ENCODE measurements around the gene BRINP1.

The BRINP1 gene

GRCh38 chr9:119154527-119154926, 214.7 kb downstream of the BRINP1 start:
- no peak for DNase-seq (ENCODE audit: low read depth, low spot score)
- no peak overlapping the region for H3K27ac ChIP-seq

DNA sequence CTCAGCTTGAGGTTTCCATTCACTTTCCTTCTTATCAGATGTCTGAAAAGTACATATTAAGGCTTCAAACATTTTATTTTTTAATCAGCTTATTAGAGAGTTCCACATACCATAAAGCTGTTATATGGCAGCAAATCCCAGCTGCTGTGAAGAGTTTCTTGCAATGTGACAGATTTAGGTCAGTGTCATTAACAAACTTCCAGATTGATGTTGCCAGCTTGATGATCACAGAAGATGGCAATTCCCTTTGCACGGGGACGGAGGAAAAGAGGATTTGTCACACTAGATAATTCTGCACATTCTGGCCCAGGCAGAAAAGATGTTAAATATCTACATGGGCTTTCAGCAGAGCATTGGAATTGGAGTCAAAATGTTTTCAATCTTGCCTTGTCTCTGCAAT, 215.8 kb downstream of the BRINP1 start:
- no peak for DNase-seq (ENCODE audit: low read depth, low spot score)
- no peak overlapping the region for H3K27ac ChIP-seq

GRCh38 chr9:119148855-119149254, 220.4 kb downstream of the BRINP1 start:
- no peak overlapping the region for H3K27ac ChIP-seq
- no peak for DNase-seq (ENCODE audit: low read depth, low spot score)

DNA sequence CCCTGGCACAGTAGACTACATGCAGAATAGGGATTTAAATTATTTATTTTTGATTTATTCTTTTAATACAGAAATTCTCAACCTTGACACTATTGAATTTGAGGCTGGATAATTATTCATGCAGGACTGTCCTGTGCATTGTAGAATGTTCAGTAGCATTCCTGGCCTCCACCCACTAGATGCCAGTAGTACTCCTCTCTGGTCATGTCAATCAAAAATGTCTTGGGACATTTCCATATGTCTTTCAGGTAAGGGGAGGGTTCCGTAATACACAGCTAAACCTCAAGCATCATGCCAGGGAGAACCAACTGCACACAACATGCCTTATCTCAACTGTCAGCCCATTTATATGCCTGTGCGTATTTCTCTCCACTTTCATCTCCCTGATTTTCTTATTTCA, 231.8 kb downstream of the BRINP1 start:
- H3K27ac ChIP-seq, result no peak overlapping the region
- no peak for DNase-seq (ENCODE audit: low read depth, low spot score)

DNA sequence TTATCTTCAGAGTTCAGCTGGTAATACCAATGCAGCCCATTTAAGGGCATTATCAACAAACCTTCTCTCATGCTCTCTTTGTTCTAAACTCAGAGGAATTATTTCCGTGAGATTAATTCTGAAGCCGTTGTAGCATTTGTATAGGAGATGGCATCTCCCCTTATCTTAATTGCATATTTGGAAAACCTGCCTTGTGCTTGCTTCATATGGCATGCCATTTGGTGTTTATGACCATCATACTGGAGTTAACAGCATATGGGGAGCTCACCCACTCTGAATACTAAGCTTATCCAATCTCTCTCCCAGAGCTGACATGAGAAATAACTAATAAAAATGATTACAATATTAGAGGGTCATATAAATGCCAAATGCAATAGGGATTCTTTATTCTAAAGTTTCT, 243.2 kb downstream of the BRINP1 start:
- H3K27ac ChIP-seq, result no peak overlapping the region
- DNase-seq (ENCODE audit: low read depth, low spot score), result no peak

DNA sequence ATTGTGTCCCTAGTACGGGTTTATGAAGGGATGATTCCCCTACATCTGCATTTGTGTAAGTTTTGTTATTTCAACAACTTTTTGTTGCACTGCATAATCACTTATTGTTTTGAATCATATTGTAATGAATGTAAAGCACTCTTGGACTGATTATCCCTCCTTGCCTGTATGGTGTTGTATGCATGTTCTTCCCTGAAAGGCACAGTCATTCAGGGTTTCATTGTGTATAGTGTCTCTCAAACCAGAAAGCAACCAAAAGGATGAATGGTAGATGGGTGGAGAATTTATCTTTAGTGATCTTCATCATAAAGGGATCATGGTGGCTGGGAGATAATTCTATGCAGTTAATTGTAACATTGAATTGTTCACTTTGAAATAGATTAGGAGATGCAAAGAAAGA, 247.3 kb downstream of the BRINP1 start:
- no peak overlapping the region for H3K27ac ChIP-seq
- no peak for DNase-seq (ENCODE audit: low read depth, low spot score)

- no peak for DNase-seq (ENCODE audit: low read depth, low spot score)
- no peak overlapping the region for H3K27ac ChIP-seq
Measured at GRCh38 chr9:119117409-119117808, 251.8 kb downstream of the BRINP1 start.

Data from epithelial cell of prostate (primary cell).